OCI-LY7 (cell line): Measurements from ENCODE around the gene CTNNA3. TPM values are rescaled to one million over a fixed set of nuclear protein-coding genes. Genes with fewer than 3 reads are reported as not detected.

ENCODE experiments used
- BruUV-seq: library from RNA; stranded (reverse); fragments of 400-500 nt; replicated peaks from 2 replicates; lab custom pipeline; 2021; lab: Mats Ljungman, UMichigan
- CTCF ChIA-PET: fragments of 300-600 bp; sonication (Branson Sonifier 250); formaldehyde crosslinking; loops from one replicate; lab custom pipeline; 2022; ENCODE audit warnings: antibody characterized with exemption; ENCODE audit not compliant: unreplicated experiment; lab: Charles Lee
- POLR2A ChIA-PET: fragments of 300-600 bp; sonication (Branson Sonifier 250); formaldehyde crosslinking; loops from one replicate; lab custom pipeline; 2022; ENCODE audit warnings: antibody characterized with exemption; lab: Charles Lee
- DNase-seq: peaks from one replicate; pipeline ENCODE4 v3.0.0-alpha.2; 2015; ENCODE audit warnings: low spot score
- H2AFZ ChIP-seq: fragments of 200-600 bp; sonication (generic), shearing (Covaris generic); 2 replicates; pipeline ENCODE4 v1.6.1; 2014; ENCODE audit warnings: mild to moderate bottlenecking, antibody characterized with exemption, low read length, moderate library complexity
- H3K27ac ChIP-seq: fragments of 200-600 bp; sonication (generic); 2 replicates; pipeline ENCODE4 v1.5.1; 2014; ENCODE audit warnings: mixed run types, low read depth, mild to moderate bottlenecking, moderate library complexity, low read length, inconsistent platforms; ENCODE audit not compliant: poor library complexity, severe bottlenecking
- H3K36me3 ChIP-seq: fragments of 200-600 bp; sonication (generic); 2 replicates; pipeline ENCODE4 v1.6.1; 2014; ENCODE audit warnings: mild to moderate bottlenecking, antibody characterized with exemption, low read length, moderate library complexity, mixed read lengths; ENCODE audit not compliant: insufficient read depth
- H3K4me1 ChIP-seq: fragments of 200-600 bp; sonication (generic); 2 replicates; pipeline ENCODE4 v1.5.1; 2014; ENCODE audit warnings: mild to moderate bottlenecking, low read length; ENCODE audit not compliant: insufficient read depth, poor library complexity, severe bottlenecking
- H3K4me2 ChIP-seq: fragments of 200-600 bp; sonication (generic); 2 replicates; pipeline ENCODE4 v1.6.1; 2014; ENCODE audit warnings: mild to moderate bottlenecking, low read length
- H3K4me3 ChIP-seq: fragments of 200-600 bp; sonication (generic); 2 replicates; pipeline ENCODE4 v1.5.1; 2014; ENCODE audit warnings: mild to moderate bottlenecking, low read depth, low read length; ENCODE audit not compliant: poor library complexity, severe bottlenecking
- H3K79me2 ChIP-seq: fragments of 200-600 bp; sonication (generic); 2 replicates; pipeline ENCODE4 v1.6.1; 2016; ENCODE audit warnings: low read depth, mild to moderate bottlenecking, low read length, moderate library complexity, mixed read lengths; ENCODE audit not compliant: insufficient read depth
- H3K9me2 ChIP-seq: fragments of 200-600 bp; sonication (generic); 2 replicates; pipeline ENCODE4 v1.6.1; 2016; ENCODE audit warnings: mild to moderate bottlenecking, low read length, mixed read lengths; ENCODE audit not compliant: insufficient read depth
- H3K9me3 ChIP-seq: fragments of 200-600 bp; sonication (generic); 2 replicates; pipeline ENCODE4 v1.6.1; 2014; ENCODE audit warnings: mild to moderate bottlenecking, mixed run types, low read length, mixed read lengths
- H4K20me1 ChIP-seq: fragments of 200-600 bp; sonication (generic); 2 replicates; pipeline ENCODE4 v1.6.1; 2014; ENCODE audit warnings: mild to moderate bottlenecking, antibody characterized with exemption, low read length, moderate library complexity, mixed read lengths; ENCODE audit not compliant: insufficient read depth
- CTCF ChIP-seq: fragments of 200-600 bp; sonication (generic); conservative IDR thresholded peaks from 2 replicates; pipeline ENCODE4 v1.5.1; 2014; ENCODE audit warnings: mild to moderate bottlenecking, antibody characterized with exemption, low read length, moderate library complexity, mixed read lengths
- EZH2phosphoT487 ChIP-seq: fragments of 200-600 bp; sonication (generic); IDR thresholded peaks from 2 replicates; pipeline ENCODE4 v1.6.1; 2018; ENCODE audit warnings: low read depth, borderline replicate concordance, mild to moderate bottlenecking, mixed run types, antibody characterized with exemption, low read length, moderate library complexity, mixed read lengths
- intact Hi-C: fragments of 100-400 bp; cut with micrococcal nuclease; formaldehyde crosslinking; loops from one replicate; pipeline ENCODE4 v1.10.0; 2022; ENCODE audit not compliant: unreplicated experiment
- total RNA-seq, 2 experiments: library from RNA; depleted of rRNA in 1 of 2; stranded (reverse); fragments of >200 nt in 1 of 2; shearing (Covaris generic) in 1 of 2; gene quantifications; 2 replicates each; pipeline ENCODE4 v1.2.3, GENCODE V29; 2014 to 2022

The CTNNA3 gene
- total RNA-seq, 2 experiments from 2014 or later: not detected

- H3K79me2 ChIP-seq: no peaks in the 10 kb centered on the region
- BruUV-seq: no TSS peak
- DNase-seq: no peak
- H2AFZ ChIP-seq: no peak overlapping the region
- no peaks in the 10 kb centered on the region for H3K4me1 ChIP-seq
- no peaks in the 10 kb centered on the region for H3K36me3 ChIP-seq
- no peaks in the 10 kb centered on the region for H4K20me1 ChIP-seq
- H3K9me3 ChIP-seq: no peaks in the 10 kb centered on the region
- no peaks in the 10 kb centered on the region for H3K9me2 ChIP-seq
- no peak overlapping the region for H3K4me2 ChIP-seq
- CTCF ChIA-PET: no interaction called here
- no peak overlapping the region for H3K4me3 ChIP-seq
- no peak overlapping the region for H3K27ac ChIP-seq
- intact Hi-C loops: no loop called here
- POLR2A ChIA-PET: no interaction called here
- TF ChIP-seq CTCF (no peak), EZH2phosphoT487 (no peak)
Observed at GRCh38 chr10:66514666-66515065, 1181.3 kb downstream of the CTNNA3 start.

GRCh38 chr10:66513504-66513903, 1182.5 kb downstream of the CTNNA3 start:
- Histone ChIP-seq H3K79me2 (no peaks in the 10 kb centered on the region), H3K4me2 (no peak overlapping the region), H4K20me1 (no peaks in the 10 kb centered on the region), H3K36me3 (no peaks in the 10 kb centered on the region), H3K4me3 (no peak overlapping the region), H3K9me3 (no peaks in the 10 kb centered on the region), H2AFZ (no peak overlapping the region), H3K4me1 (no peaks in the 10 kb centered on the region), H3K9me2 (no peaks in the 10 kb centered on the region), H3K27ac (no peak overlapping the region)
- ChIA-PET CTCF (no interaction called here), POLR2A (no interaction called here)
- no peak for TF ChIP-seq CTCF
- intact Hi-C loops: no loop called here
- BruUV-seq: no TSS peak
- DNase-seq: no peak

GRCh38 chr10:66505003-66505657, 1190.9 kb downstream of the CTNNA3 start:
- Histone ChIP-seq H3K36me3 (no peaks in the 10 kb centered on the region), H2AFZ (no peak overlapping the region), H3K27ac (no peak overlapping the region), H4K20me1 (no peaks in the 10 kb centered on the region), H3K4me2 (no peak overlapping the region), H3K4me3 (no peak overlapping the region), H3K9me2 (no peaks in the 10 kb centered on the region), H3K4me1 (no peaks in the 10 kb centered on the region), H3K79me2 (no peaks in the 10 kb centered on the region), H3K9me3 (no peaks in the 10 kb centered on the region)
- ChIA-PET POLR2A (no interaction called here), CTCF (no interaction called here)
- intact Hi-C loops: no loop called here
- no TSS peak for BruUV-seq
- TF ChIP-seq EZH2phosphoT487: no peak
- TF ChIP-seq CTCF: no peak
- no peak for DNase-seq
